GM19468 (cell line): ENCODE measurements around the gene THADA.
"Not testable (repeated sequence)": the region's sequence is repeated elsewhere in the genome, so short reads cannot be mapped to it uniquely, and the experiment has no call there.

Experiments
- ATAC-seq: cut with Tn5 transposase; IDR thresholded peaks from one replicate; pipeline ENCODE4 v1.9.1; 2021; ENCODE audit warnings: mild to moderate bottlenecking, moderate library complexity, moderate number of reproducible peaks; ENCODE audit not compliant: unreplicated experiment; ENCODE audit errors: extremely low read depth

Gene THADA

GRCh38 chr2:43450617-43451016 is 145.2 kb downstream of the THADA start:
- no peak for ATAC-seq

GRCh38 chr2:43448822-43449110 is 147.1 kb downstream of the THADA start:
- ATAC-seq, result no peak

- no peak for ATAC-seq
Measured at GRCh38 chr2:43448011-43448821, 147.6 kb downstream of the THADA start.

GRCh38 chr2:43446755-43447154 is 149.1 kb downstream of the THADA start:
- ATAC-seq, result not testable (repeated sequence)

GRCh38 chr2:43445781-43446180 is 150.1 kb downstream of the THADA start:
- ATAC-seq, result no peak

GRCh38 chr2:43444989-43445645 is 150.7 kb downstream of the THADA start:
- no peak for ATAC-seq

- ATAC-seq, result no peak
Measured at GRCh38 chr2:43443282-43443681, 152.6 kb downstream of the THADA start.

- ATAC-seq, result no peak
Measured at GRCh38 chr2:43441195-43441594, 154.6 kb downstream of the THADA start.

GRCh38 chr2:43438858-43439655 is 156.8 kb downstream of the THADA start:
- no peak for ATAC-seq

GRCh38 chr2:43438342-43438741 is 157.5 kb downstream of the THADA start:
- ATAC-seq, result no peak

- no peak for ATAC-seq
Measured at GRCh38 chr2:43437363-43437762, 158.5 kb downstream of the THADA start.

GRCh38 chr2:43436431-43436830 is 159.4 kb downstream of the THADA start:
- no peak for ATAC-seq

GRCh38 chr2:43435746-43436145 is 160.1 kb downstream of the THADA start:
- ATAC-seq, result no peak

- ATAC-seq, result no peak
Measured at GRCh38 chr2:43430489-43430888, 165.3 kb downstream of the THADA start.

- ATAC-seq, result no peak
Measured at GRCh38 chr2:43429369-43429768, 166.5 kb downstream of the THADA start.

- no peak for ATAC-seq
Measured at GRCh38 chr2:43427032-43427424, 168.8 kb downstream of the THADA start.

- ATAC-seq, result peak; percentile 92
Measured at GRCh38 chr2:43426305-43427031, 169.4 kb downstream of the THADA start.

GRCh38 chr2:43425659-43426058 is 170.2 kb downstream of the THADA start:
- no peak for ATAC-seq

GRCh38 chr2:43424262-43425207 is 171.3 kb downstream of the THADA start:
- no peak for ATAC-seq

GRCh38 chr2:43423941-43424261 is 171.9 kb downstream of the THADA start:
- no peak for ATAC-seq
